ENCODE results near the gene CADM2. TPM values are rescaled to one million over a fixed set of nuclear protein-coding genes. Genes with fewer than 3 reads are reported as not detected.

The CADM2 gene
- total and polyA plus RNA-seq, 2 experiments from 2014 or later, result 13.3 to 47.5 TPM

- Mint-ChIP-seq H3K9me3 (no peaks in the 10 kb centered on the region), H3K4me1 (peaks cover 6% of the 10 kb centered on the region; the same call in 2 of the 3 replicates), H3K36me3 (ENCODE audit: low read depth) (no peaks in the 10 kb centered on the region), H3K27ac (no peak overlapping the region), H3K27me3 (ENCODE audit: insufficient read depth, low read depth, poor library complexity) (no peaks in the 10 kb centered on the region), H3K4me3 (no peak overlapping the region)
- no peaks in the 10 kb centered on the region for H4K20me1 ChIP-seq (replicated peaks; ENCODE audit: insufficient read depth)
- no peaks in the 10 kb centered on the region for H3F3A ChIP-seq (replicated peaks; ENCODE audit: low read depth)
- H3K4me2 ChIP-seq, result no peak overlapping the region
- no peaks in the 10 kb centered on the region for H3K9me2 ChIP-seq (ENCODE audit: insufficient read depth)
- H3K79me2 ChIP-seq (replicated peaks; ENCODE audit: insufficient read depth), result no peaks in the 10 kb centered on the region
- ATAC-seq (no peak), DNase-seq (ENCODE audit: low spot score) (no peak)
- H3K4me1 ChIP-seq (ENCODE audit: insufficient read depth), result no peaks in the 10 kb centered on the region
- no peaks in the 10 kb centered on the region for H3K27me3 ChIP-seq (ENCODE audit: insufficient read depth)
- no peak overlapping the region for H2AFZ ChIP-seq
- no peaks in the 10 kb centered on the region for H3K36me3 ChIP-seq (ENCODE audit: insufficient read depth)
- H3K27ac ChIP-seq (ENCODE audit: low read depth), result no peak overlapping the region
- H3K4me3 ChIP-seq, result no peak overlapping the region
- TF ChIP-seq ZNF331 (CRISPR knock-in tag; IDR thresholded peaks at IDR 0.05; ENCODE audit: low read depth) (no peak), EZH2 (IDR thresholded peaks at IDR 0.05; ENCODE audit: low read depth, unreplicated experiment) (no peak), POLR2AphosphoS5 (IDR thresholded peaks at IDR 0.05; ENCODE audit: low read depth) (no peak), JUNB (IDR thresholded peaks at IDR 0.05; ENCODE audit: unreplicated experiment) (no peak), REST (IDR thresholded peaks at IDR 0.05; ENCODE audit: unreplicated experiment) (no peak), EZH2phosphoT487 (IDR thresholded peaks at IDR 0.05; ENCODE audit: unreplicated experiment) (no peak), NANOG (IDR thresholded peaks at IDR 0.05; ENCODE audit: borderline replicate concordance) (no peak), STAT1 (IDR thresholded peaks at IDR 0.05; ENCODE audit: unreplicated experiment) (no peak), ZNF114 (CRISPR knock-in tag; IDR thresholded peaks at IDR 0.05) (no peak), ZNF462 (CRISPR knock-in tag; IDR thresholded peaks at IDR 0.05) (no peak), CREB1 (CRISPR knock-in tag; IDR thresholded peaks at IDR 0.05; ENCODE audit: low read depth) (no peak)
- TF ChIP-seq, protein P1, sequence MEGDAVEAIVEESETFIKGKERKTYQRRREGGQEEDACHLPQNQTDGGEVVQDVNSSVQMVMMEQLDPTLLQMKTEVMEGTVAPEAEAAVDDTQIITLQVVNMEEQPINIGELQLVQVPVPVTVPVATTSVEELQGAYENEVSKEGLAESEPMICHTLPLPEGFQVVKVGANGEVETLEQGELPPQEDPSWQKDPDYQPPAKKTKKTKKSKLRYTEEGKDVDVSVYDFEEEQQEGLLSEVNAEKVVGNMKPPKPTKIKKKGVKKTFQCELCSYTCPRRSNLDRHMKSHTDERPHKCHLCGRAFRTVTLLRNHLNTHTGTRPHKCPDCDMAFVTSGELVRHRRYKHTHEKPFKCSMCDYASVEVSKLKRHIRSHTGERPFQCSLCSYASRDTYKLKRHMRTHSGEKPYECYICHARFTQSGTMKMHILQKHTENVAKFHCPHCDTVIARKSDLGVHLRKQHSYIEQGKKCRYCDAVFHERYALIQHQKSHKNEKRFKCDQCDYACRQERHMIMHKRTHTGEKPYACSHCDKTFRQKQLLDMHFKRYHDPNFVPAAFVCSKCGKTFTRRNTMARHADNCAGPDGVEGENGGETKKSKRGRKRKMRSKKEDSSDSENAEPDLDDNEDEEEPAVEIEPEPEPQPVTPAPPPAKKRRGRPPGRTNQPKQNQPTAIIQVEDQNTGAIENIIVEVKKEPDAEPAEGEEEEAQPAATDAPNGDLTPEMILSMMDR (conservative IDR thresholded peaks at IDR 0.05; ENCODE audit: low read depth in 2 of 2), result no peak
- TF ChIP-seq, protein P2, sequence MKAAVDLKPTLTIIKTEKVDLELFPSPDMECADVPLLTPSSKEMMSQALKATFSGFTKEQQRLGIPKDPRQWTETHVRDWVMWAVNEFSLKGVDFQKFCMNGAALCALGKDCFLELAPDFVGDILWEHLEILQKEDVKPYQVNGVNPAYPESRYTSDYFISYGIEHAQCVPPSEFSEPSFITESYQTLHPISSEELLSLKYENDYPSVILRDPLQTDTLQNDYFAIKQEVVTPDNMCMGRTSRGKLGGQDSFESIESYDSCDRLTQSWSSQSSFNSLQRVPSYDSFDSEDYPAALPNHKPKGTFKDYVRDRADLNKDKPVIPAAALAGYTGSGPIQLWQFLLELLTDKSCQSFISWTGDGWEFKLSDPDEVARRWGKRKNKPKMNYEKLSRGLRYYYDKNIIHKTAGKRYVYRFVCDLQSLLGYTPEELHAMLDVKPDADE (IDR thresholded peaks at IDR 0.05), result no peak
Observed at GRCh38 chr3:85170646-85171045, 211.9 kb downstream of the CADM2 start.
